Dermis microvascular lymphatic vessel endothelial cell (primary cell): ENCODE measurements around the gene TRRAP. TPM values are rescaled to one million over a fixed set of nuclear protein-coding genes. Genes with fewer than 3 reads are reported as not detected.
"Not testable (repeated sequence)": the region's sequence is repeated elsewhere in the genome, so short reads cannot be mapped to it uniquely, and the experiment has no call there.

Experiments
- DNase-seq, 2 donors: peaks; one replicate each; pipeline versions ENCODE4 v3.0.0 to v3.0.0-alpha.2; 2010; ENCODE audit warnings: low read depth in 2 of 2
- total RNA-seq: library from RNA; depleted of rRNA; stranded (reverse); fragments of >200 nt; gene quantifications from 2 replicates; pipeline ENCODE4 v1.2.1, GENCODE V29; 2014

Gene TRRAP
- total RNA-seq, 1 donor from 2014 or later = 11.9 TPM

DNA sequence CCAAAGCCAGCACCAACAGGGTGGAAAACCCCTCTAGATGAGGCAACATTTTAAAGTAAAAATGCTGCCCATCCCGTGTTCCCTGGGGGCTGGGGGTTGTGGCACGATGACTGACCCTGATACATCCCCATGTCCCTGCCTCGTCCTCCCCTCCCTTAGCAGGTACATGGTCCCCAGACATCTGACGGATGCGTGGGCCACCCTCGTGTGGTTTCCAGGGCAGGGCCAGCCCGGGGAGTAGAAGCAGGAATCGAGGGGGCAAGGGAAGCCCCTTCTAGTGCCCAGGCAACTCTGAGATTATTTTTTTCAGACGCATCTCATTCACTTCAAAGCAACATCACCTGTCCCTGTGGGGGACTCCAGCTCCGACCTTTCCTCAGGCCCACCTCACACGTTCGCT lies 12.0 kb upstream of the TRRAP start:
- DNase-seq = no peak

DNA sequence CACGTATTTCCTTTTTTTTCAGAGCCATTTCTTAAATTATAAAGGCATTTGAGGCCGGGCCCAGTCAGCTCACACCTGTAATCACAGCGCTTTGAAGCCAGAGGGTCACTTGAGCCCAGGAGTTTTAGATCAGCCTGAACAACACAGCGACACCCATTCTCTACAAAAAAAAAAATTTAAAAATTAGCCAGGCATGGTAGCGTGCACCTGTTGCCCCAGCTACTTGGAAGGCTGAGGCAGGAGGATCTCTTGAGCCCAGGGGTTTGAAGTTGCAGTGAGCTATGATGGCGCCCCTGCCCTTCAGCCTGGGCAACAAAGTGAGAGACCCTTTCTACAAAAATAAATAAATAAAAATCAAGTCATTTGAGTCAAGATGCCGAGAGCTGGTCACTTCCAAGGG lies 11.6 kb upstream of the TRRAP start:
- DNase-seq = no peak

DNA sequence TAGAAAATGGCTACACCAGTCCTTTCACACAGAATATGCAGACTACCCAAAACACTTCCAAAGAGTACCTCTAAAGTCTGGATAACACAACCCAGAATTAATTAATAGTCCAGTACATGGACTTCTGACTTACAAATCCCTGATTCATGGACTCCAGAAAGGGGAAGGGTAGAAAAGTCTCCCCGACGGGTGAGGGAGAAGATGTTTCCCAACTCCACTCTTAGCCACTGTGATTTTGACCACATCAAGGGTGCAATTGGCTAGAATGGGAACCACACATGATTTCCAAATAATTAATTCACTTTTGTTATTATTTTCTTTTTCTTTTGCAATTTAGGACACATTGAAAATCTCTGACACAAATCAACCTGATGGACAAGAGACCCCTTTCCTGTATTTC lies 9.9 kb upstream of the TRRAP start:
- DNase-seq = no peak

DNA sequence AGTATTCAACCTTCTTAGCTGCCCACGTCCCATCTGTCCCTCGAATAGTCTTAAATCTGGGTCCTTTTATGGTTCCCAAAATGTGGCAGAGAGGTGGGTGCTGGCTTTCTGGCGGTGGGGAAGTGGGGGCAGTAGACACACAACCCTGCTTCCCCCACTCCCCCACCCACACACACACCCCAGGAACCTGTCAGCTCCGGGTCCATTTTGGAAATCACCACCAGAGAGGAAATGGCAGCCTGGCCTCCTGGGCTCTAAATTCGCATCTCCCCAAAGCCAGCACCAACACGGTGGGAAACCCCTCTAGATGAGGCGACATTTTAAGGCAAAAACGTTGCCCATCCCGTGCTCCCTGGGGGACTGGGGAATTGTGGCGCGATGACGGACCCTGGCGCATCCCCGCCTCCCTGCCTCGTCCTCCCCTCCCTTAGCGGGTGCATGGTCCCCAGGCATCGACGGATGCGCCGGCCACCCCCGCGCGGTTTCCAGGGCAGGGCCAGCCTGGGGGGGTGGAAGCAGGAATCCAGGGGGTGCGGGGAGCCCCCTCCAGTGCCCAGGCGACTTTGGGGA lies 9.2 kb upstream of the TRRAP start:
- DNase-seq = no peak

DNA sequence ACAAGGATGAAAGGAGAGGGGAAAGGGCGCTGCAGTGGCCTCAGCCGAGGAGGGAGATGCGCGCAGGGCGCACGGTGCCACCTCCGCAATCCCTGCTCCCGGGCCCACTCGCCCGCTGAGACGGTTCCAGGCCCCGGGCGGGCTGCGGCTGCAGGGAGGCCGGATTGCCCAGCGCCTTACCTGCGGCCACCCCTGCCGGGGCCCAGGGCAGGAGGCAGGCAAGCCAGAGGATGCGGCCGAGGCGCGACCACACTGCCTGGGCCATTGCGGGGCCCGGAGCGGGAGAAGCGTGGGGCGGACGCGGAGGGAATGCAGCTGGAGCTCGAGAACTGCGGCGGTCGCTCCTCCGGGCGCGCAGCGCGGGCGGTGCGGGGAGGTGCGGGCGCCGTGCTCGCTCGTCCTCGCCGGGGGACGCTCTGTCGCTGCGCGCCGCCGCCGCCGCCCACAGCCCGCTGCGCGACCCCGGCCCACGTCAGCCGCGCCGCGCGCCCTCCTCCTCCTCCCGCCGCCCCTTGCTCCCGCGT lies 8.7 kb upstream of the TRRAP start, which contains the start of gene TMEM130:
TMEM130 (minus strand) TSS at position 418 of the 524 bp plus-strand sequence; CDS start at position 265, 153 bp downstream.
- no peak for DNase-seq

DNA sequence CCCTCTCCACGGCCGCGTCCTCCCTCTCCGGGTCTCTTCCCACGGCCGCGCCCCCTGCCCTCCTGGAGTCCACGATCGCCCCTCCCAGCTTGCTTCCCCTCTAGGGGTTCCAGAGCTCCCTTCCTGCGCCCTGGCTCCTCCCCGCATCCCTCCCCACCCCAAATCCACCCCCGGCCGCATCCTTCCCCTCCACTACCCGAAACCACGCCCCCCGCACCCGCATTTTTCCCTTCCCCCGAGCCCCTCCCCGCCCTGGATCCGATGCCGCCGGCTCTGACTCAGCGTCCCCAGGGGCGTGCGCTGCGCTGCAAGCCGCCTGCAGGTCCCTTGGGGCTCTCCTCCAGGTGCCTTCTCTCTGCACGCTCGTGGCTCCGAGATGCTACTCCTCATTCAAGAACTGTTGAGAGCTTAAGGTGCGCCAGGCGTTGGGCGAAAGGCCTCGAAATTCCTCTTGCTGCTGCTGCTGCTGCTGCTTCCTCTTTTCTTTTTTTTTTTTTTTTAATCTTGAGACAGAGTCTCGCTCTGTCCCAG lies 8.1 kb upstream of the TRRAP start:
- peak in 1 of 2 donors; percentile 23 for DNase-seq

DNA sequence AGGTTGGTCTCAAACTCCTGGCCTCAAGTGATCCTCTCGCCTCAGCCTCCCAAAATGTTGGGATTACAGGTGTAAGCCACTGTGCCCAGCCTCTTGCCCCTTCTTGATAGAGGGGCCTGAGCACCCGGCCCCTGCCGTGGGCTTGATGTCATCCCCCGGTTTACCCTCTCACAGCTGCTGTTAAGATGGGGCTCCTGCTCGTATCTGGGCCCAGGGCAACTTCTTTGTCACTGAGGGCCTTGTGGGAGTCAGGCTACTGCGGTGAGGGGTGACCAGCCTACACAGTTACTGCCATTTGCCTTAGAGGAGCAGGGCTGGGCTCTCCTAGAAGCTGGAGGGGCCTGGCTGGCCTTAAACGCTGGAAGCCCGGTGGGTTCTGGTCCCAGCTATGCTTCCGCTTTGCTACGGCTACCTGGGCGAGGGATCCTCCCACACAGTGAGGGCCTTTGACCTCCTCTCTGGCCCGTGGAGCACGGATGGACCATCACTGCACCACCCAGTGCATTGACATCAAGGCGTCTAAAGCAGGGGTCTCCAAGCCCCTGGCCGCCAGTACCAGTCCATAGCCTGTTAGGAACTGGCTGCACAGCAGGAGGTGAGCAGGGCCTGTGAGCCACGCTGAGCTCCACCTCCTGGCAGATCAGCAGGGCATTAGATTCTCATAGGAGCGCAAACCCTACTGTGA lies 7.4 kb upstream of the TRRAP start:
- no peak for DNase-seq

DNA sequence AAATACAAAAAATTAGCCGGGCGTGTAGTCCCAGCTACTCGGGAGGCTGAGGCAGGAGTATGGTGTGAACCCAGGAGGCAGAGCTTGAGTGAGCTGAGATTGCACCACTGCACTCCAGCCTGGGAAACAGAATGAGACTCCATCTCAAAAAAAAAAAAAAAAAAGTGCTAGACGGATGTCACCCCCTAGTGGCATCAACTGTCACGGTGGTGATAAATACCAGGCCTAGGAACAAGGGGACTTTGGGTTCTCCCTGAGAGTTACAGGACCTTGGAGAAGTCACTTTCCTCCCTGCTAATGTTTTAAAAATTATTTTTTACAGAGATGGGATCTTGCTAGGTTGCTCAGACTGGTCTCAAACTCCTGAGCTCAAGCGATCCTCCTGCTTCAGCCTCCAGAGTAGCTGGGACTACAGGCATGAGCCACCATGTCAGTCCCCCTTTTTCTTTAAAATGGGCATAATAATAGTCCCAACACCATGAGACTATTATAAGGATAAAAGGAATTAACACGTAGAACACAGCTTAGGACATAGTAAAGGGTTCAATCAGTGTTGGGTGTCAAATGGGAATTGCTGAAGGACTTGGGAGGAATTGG lies 5.9 kb upstream of the TRRAP start:
- peak; percentile 10 to 26 for DNase-seq

DNA sequence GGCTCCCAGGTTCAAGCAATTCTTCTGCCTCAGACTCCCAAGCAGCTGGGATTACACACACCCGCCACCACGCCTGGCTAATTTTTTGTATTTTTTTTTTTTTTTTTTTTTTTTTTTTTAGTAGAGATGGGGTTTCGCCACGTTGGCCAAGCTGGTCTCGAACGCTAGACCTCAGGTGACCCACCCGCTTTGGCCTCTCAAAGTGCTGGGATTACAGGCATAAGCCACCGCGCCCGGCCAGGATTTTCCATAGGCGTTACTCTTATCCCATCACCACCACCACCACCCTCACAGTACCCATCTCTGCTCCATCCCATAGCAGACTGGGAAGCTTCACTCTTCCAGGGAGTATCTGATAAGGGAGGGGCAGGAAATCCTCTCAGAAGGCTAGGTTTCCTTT lies 4.7 kb upstream of the TRRAP start:
- DNase-seq = not testable (repeated sequence)

DNA sequence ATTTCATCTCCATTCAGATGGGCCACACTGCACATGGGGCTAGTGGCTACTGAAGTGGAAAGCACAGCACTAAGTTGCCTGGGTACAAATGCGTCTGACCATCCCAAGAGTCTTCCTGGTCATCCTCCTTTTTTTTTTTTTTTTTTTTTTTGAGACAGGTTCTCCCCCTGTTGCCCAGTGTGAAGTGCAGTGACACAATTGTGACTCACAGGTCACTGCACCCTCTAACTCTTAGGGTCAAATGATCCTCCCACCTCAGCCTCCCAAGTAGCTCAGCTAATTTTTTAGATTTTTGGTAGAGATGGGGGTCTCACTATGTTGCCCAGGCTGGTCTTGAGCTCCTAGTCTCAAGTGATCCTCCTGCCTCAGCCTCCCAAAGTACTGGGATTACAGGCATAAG lies 3.4 kb upstream of the TRRAP start:
- DNase-seq = no peak

DNA sequence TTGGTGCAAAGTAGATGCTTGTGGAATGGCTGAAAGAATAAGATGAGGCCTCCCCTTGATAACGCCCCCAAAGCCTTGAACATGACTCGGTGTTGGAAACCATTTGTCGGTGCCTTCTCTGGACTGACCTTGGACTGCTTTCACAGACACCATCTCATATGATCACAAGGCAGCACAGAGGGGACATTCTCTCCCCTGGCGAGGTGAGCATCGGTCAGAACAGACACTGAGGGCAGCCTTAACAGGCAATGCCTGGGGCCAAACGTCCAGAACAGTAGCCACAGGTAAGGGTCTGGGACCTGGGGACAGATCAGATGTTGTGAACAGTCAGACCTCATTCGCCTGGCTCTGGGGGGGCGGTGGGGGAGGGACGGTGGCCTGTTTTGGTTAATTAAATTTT lies 2.8 kb upstream of the TRRAP start:
- no peak for DNase-seq

DNA sequence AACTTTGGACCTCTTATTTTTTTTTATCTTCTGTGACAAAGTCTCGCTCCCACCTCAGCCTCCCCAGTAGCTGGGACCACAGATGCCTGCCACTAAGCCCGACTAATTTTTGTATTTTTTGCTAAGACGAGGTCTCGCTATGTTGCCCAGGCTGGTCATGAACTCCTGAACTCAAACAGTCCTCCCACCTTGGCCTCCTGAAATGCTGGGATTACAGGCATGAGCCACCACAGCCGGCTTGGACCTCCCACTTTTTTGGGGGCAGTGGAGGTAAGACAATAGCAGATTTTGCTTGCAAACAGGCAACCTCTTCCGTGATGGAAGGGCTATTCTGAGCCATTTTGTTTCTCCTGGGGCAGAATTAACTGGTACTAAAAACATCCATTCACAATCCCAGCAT lies 1.2 kb upstream of the TRRAP start:
- no peak for DNase-seq

DNA sequence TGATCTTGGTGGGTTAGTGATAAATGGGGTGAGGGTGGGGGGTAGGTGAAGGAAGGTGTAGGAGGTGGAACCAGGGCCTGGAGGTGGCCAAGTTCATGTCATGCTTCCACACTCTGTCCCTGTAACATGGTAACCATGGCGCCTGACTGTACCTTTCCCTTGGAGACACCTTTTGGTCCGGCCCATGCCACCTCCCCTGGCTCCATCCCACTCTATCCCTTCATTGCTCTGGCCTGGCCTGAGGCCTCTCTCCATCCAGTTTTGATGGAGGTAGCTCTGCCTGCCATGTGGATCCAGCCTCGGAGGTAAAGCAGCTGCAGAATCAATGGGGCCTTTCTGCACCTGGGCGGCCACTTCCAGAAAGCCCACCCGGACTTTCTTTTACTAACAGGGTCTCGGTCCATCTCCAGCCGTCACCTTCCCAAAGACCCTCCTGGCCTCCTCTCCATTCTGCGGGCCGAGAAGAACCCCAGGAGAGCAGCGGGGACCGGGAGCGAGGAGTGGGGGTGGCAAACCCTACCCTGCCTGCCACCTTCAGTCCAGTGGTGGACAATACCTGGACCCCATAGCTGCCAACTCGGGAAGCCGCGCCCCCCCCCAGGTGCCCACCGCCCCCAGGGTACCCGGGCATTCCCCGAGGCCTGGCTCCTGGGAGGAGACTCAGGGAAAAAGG lies 504 bp upstream of the TRRAP start:
- DNase-seq = no peak

DNA sequence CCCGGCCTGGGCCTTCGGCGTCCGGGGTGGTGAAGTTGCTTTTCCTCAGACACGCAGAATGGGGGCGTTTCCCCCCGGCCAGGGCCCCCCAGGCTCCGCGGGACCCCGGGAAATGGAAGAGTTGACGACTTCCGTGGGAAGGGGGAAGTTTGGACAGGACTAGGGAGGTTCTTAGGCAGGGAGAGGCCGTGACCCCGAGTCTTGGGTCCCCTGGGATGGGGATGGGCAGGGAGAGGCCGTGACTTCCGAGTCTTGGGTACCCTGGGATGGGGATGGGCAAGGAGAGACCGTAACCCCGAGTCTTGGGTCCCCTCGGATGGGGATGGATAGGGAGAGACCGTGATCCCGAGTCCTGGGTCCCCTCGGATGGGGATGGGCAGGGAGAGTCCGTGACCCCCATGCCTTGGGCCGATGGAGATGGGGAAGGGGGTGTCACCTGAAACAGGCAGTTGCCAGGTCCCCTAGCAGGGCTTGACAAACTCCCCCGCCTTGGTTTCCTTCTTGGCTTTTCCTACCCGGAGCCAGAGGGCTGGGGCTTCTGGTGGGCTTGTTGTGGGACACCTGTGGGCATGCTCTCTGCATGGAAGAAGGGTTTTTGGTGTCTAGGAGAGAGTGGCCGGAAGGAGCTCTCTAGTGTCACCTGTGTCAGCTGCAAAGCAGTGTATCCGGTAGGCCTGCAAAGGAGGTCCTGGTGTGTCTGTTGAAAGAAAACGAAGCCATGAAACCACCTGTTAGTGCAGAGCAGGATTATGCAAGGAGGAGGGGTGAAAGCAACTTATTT lies 1.1 kb downstream of the TRRAP start:
- peak; percentile 9 to 30 for DNase-seq

DNA sequence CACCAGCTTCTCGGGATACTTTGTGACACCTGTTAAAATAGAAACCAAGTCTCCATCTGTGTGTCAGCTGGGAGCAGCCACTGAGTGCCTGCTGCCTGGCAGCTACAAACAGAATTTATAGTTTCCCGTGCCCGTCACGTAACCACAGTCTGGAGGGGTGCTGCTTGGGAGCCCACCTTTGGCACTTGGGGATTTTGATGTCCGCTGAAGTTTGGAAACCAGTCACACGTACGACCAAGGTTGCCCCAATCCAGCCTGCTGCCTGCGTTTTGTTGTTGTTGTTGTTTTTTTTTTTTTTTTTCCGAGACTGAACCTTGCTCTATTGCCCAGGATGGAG lies 1.6 kb downstream of the TRRAP start:
- no peak for DNase-seq

DNA sequence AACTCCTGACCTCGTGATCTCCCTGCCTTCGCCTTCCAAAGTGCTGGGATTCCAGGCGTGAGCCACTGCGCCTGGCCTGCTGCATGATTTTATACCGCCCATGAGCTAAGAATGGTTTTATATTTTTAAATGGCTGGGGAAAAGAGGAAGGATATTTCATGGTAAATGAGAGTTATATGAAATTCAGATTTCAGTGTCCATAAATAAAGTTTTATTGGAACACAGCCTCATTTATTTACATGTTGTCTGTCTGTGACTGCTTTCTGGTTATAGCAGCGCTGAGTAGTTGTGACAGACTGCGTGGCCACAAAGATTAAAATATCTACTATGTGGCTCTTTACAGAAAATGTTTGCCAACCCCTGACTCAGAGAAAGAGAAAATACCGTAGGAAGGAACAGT lies 2.2 kb downstream of the TRRAP start:
- DNase-seq = no peak

DNA sequence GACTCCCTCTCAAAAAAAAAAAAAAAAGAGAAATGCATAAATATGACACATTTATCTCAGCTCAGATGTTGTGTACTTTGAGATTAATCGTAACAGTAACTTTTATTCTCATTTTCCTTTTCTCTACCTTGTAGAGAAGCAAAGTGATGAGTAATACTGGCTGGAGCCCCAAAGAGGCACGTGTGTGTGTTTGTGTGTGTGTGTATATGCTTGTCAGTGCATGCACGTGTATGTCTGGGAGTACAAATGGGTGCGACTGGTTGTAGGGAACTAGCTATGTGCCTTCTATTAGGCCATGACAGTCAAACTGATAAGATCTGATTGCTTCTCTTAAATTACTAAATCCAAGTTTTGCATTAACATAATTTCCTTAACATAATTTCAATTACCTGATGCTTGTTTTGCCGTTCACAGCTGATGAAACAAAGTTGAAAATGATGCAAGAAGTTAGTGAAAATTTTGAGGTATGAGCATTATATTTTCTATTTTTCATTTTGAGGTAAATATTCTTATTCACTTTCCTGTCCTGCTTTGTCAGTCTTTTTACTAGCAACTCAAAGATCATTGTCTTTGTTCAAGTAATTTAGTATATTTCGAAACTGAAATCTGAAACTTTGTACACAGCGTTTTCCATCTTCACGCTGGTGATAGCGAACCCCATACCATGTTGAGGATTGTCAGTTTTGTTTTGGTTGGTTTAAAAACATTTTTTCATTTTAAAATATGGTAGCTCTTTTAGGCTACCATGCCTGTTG lies 3.4 kb downstream of the TRRAP start:
- DNase-seq = no peak

DNA sequence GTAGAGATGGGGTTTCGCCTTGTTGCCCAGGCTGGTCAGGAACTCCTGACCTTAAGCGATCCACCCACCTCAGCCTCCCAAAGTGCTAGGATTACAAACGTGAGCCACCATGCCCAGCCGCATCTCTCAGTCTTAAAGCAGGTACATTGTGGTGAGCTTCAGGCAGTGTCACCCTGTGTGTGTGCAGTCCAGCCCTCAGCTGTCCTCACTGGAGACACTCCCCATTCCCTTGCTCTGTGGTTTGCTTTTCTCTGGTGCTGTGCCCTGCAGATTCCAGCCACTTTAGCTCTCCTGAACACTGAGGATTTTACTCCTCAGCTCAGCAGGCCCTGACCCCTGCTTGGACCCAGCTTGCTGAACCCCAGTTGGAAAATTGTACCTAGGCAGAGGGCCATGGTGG lies 6.1 kb downstream of the TRRAP start:
- no peak for DNase-seq

DNA sequence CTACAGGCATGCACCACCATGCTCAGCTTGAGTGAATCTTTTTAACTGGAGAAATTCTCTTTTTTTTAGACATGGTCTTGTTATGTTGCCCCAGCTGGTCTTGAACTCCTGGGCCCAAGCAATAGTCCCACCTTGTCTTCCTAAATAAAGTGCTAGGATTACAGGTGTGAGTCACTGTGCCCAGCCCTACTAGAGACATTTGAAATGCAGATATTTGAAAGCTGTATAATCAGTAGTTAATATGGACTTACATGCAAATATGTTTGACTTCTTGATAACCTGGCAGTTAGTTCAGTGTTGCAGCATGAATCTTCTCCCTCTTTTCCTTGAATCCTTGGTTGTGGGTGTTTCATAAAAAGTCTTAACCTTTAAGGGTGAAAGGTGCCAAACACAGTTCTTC lies 8.7 kb downstream of the TRRAP start:
- no peak for DNase-seq

DNA sequence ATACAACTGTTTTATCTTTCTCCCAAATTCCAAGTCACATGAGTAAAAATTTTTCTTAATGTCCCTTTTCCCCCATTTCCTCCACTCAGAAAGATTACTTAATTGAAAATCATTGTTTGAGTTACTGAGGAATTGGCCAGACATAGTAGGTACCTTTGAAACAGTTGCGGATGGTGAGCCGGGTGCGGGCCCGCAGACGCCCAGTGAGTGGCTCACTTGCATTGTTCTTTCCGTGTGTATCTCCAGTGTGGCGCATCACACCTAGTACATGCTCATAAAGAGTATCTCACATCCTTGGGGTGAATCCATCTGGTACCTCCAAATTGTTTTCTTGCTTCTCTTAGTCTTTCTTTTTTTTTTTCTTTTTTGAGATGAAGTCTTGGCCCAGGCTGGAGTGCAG lies 14.3 kb downstream of the TRRAP start:
- no peak for DNase-seq

DNA sequence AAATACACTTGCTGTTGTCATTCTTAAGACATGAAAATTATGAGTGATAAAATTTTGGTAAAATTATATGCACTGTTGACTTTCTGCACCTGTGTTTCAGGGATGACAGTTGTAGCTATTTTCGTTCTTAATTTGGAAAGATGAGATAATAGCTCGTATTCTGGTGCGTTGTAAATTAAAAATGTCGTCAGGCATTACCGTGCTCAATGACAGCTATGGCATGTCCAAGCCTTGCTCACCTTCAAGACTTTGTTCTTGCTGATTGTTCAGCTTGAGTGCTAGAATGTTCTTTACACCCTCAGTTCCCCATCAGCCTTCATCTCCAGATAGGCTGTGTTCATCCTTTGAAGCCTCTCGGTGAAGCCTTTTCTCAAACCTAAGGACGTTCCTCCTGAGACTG lies 21.5 kb downstream of the TRRAP start:
- DNase-seq = no peak
